ENCODE data around the gene COL18A1. TPM values are rescaled to one million over a fixed set of nuclear protein-coding genes. Genes with fewer than 3 reads are reported as not detected.
"Not testable (repeated sequence)": the region's sequence is repeated elsewhere in the genome, so short reads cannot be mapped to it uniquely, and the experiment has no call there.

COL18A1 gene
- total and polyA plus RNA-seq, 2 donors (not counting 1 experiment from before 2014, with no cell fraction given), result 15.6 to 24.7 TPM

- H2AFZ ChIP-seq (ENCODE audit: insufficient read depth, low read depth, low read length, poor library complexity, severe bottlenecking), result no peak overlapping the region
- WGBS (ENCODE audit: insufficient coverage), result 45% methylated on average over 16 of the region's 18 CpGs
- ATAC-seq (ENCODE audit: low read depth), result no peak
Measured at GRCh38 chr21:45436351-45437065, 31.5 kb downstream of the COL18A1 start.

GRCh38 chr21:45437844-45438243, 32.9 kb downstream of the COL18A1 start:
- H3K9ac ChIP-seq (ENCODE audit: low read length); H3K9me3 Mint-ChIP-seq (ENCODE audit: insufficient read depth); H3K36me3 ChIP-seq (replicated peaks in 1 of 2; ENCODE audit: control extremely low read depth in 1 of 2, control insufficient read depth in 1 of 2, extremely low read depth in 1 of 2, insufficient read depth in 2 of 2, low read length in 1 of 2); H4K20me1 ChIP-seq (ENCODE audit: control insufficient read depth, insufficient read depth, low read length, poor library complexity, severe bottlenecking); intact Hi-C loops (cut with micrococcal nuclease); POLR2A ChIA-PET; H3K27ac Mint-ChIP-seq; H3K4me2 ChIP-seq (replicated peaks; ENCODE audit: low read depth, low read length, poor library complexity, severe bottlenecking); H2AFZ ChIP-seq (ENCODE audit: insufficient read depth, low read depth, low read length, poor library complexity, severe bottlenecking); H3K4me1 Mint-ChIP-seq; H3K4me3 Mint-ChIP-seq; H3K4me3 ChIP-seq (ENCODE audit: control extremely low read depth in 1 of 5, extremely low read depth in 1 of 5, insufficient read depth in 1 of 5, low read depth in 2 of 5, low read length in 4 of 5); DNase-seq; H3K79me2 ChIP-seq (ENCODE audit: control insufficient read depth, insufficient read depth, low read length); H3K27ac ChIP-seq (ENCODE audit: low read length in 2 of 2); ATAC-seq (ENCODE audit: low read depth): not testable (repeated sequence)
- CTCF ChIA-PET, result interaction anchor here (0.8 to 1.0 kb wide), 4 partner anchors 145 to 301 kb away, joined by 3 to 7 read pairs (median 4); no protein-coding TSS in a partner anchor
- peaks cover 9 to 11% of the 10 kb centered on the region in 2 donors for H3K4me1 ChIP-seq (ENCODE audit: control insufficient read depth in 2 of 2, insufficient read depth in 2 of 2, low read length in 2 of 2)
- peaks cover 0 to 28% (median 2%) of the 10 kb centered on the region in 4 experiments for H3K27me3 ChIP-seq (replicated peaks in 1 of 4; ENCODE audit: control extremely low read depth in 1 of 4, control insufficient read depth in 3 of 4, insufficient read depth in 4 of 4, low read length in 3 of 4)
- peaks cover 0 to 19% (median 0%) of the 10 kb centered on the region in 3 donors for H3K9me3 ChIP-seq (ENCODE audit: control extremely low read depth in 1 of 3, control insufficient read depth in 2 of 3, insufficient read depth in 1 of 3, low read length in 2 of 3)
- peaks cover 14% of the 10 kb centered on the region for H3K27me3 Mint-ChIP-seq

More at GRCh38 chr21:45436351-45437065, 31.5 kb downstream of the COL18A1 start:
- no peak for DNase-seq
- peaks cover 9 to 11% of the 10 kb centered on the region in 2 donors for H3K4me1 ChIP-seq (ENCODE audit: control insufficient read depth in 2 of 2, insufficient read depth in 2 of 2, low read length in 2 of 2)
- H3K4me3 Mint-ChIP-seq, result no peak overlapping the region
- H3K36me3 ChIP-seq (replicated peaks in 1 of 2; ENCODE audit: control extremely low read depth in 1 of 2, control insufficient read depth in 1 of 2, extremely low read depth in 1 of 2, insufficient read depth in 2 of 2, low read length in 1 of 2), result no peaks in the 10 kb centered on the region
- no peak for TF ChIP-seq EZH2 (IDR thresholded peaks at IDR 0.05; ENCODE audit: borderline replicate concordance, insufficient read depth, low read depth, low read length, poor library complexity, severe bottlenecking)
- TF ChIP-seq CTCF (IDR thresholded peaks at IDR 0.05), result no peak
- H3K27me3 ChIP-seq (replicated peaks in 1 of 4; ENCODE audit: control extremely low read depth in 1 of 4, control insufficient read depth in 3 of 4, insufficient read depth in 4 of 4, low read length in 3 of 4), result peaks cover 0 to 28% (median 2%) of the 10 kb centered on the region in 4 experiments
- intact Hi-C loops (cut with micrococcal nuclease), result no loop called here
- CTCF ChIA-PET, result interaction anchor here (0.8 to 1.1 kb wide), 2 partner anchors 143 to 298 kb away, joined by 3 read pairs; no protein-coding TSS in a partner anchor
- no peaks in the 10 kb centered on the region for H4K20me1 ChIP-seq (ENCODE audit: control insufficient read depth, insufficient read depth, low read length, poor library complexity, severe bottlenecking)
- H3K27ac ChIP-seq (ENCODE audit: low read length in 2 of 2), result no peak overlapping the region
- no peaks in the 10 kb centered on the region for H3K79me2 ChIP-seq (ENCODE audit: control insufficient read depth, insufficient read depth, low read length)
- H3K27me3 Mint-ChIP-seq, result peaks cover 14% of the 10 kb centered on the region
- POLR2A ChIA-PET, result no interaction called here
- no peak overlapping the region for H3K4me3 ChIP-seq (ENCODE audit: control extremely low read depth in 1 of 5, extremely low read depth in 1 of 5, insufficient read depth in 1 of 5, low read depth in 2 of 5, low read length in 4 of 5)
- no peak overlapping the region for H3K27ac Mint-ChIP-seq
- H3K4me1 Mint-ChIP-seq, result peaks cover 6% of the 10 kb centered on the region
- H3K9me3 Mint-ChIP-seq (ENCODE audit: insufficient read depth), result no peaks in the 10 kb centered on the region
- H3K9ac ChIP-seq (ENCODE audit: low read length), result no peak overlapping the region
- H3K9me3 ChIP-seq (ENCODE audit: control extremely low read depth in 1 of 3, control insufficient read depth in 2 of 3, insufficient read depth in 1 of 3, low read length in 2 of 3), result peaks cover 0 to 19% (median 0%) of the 10 kb centered on the region in 3 donors
- H3K4me2 ChIP-seq (replicated peaks; ENCODE audit: low read depth, low read length, poor library complexity, severe bottlenecking), result no peak overlapping the region
